ENCODE data around the gene LRRC9. TPM values are rescaled to one million over a fixed set of nuclear protein-coding genes. Genes with fewer than 3 reads are reported as not detected.
"Not testable (repeated sequence)": the region's sequence is repeated elsewhere in the genome, so short reads cannot be mapped to it uniquely, and the experiment has no call there.

LRRC9 gene
- polyA plus RNA-seq, 1 of the 3 experiments (the other 2 are of a cell fraction) = not detected

GRCh38 chr14:59942296-59942862, 22.4 kb downstream of the LRRC9 start:
- H3K9ac ChIP-seq; DNase-seq; H3K79me2 ChIP-seq (ENCODE audit: insufficient read depth); H3K4me3 ChIP-seq (ENCODE audit: low read depth in 2 of 2, low read length in 1 of 2); H3K27me3 ChIP-seq (ENCODE audit: insufficient read depth); POLR2A ChIA-PET; H2AFZ ChIP-seq (ENCODE audit: low read depth); H3K9me3 ChIP-seq; H3K4me1 ChIP-seq (ENCODE audit: control insufficient read depth in 1 of 2, insufficient read depth in 2 of 2, low read depth in 1 of 2, low read length in 1 of 2); H3K9me2 ChIP-seq; H3K36me3 ChIP-seq (replicated peaks in 1 of 2; ENCODE audit: control insufficient read depth in 1 of 2, insufficient read depth in 2 of 2, low read length in 1 of 2); H3K4me2 ChIP-seq; H3F3A ChIP-seq (replicated peaks; ENCODE audit: insufficient read depth); H4K20me1 ChIP-seq (ENCODE audit: insufficient read depth); CTCF ChIA-PET; H3K27ac ChIP-seq (ENCODE audit: low read depth in 2 of 2, low read length in 1 of 2): not testable (repeated sequence)
- WGBS (ENCODE audit: low lambda C conversion rate) = 53% methylated on average over 10 of the region's 10 CpGs

GRCh38 chr14:59944909-59945308, 25.0 kb downstream of the LRRC9 start:
- no peak for DNase-seq
- Histone ChIP-seq H3F3A (replicated peaks; ENCODE audit: insufficient read depth) (no peaks in the 10 kb centered on the region), H3K9ac (no peak overlapping the region), H2AFZ (ENCODE audit: low read depth) (no peak overlapping the region), H3K36me3 (replicated peaks in 1 of 2; ENCODE audit: control insufficient read depth in 1 of 2, insufficient read depth in 2 of 2, low read length in 1 of 2) (no peaks in the 10 kb centered on the region), H3K4me2 (no peak overlapping the region), H3K79me2 (ENCODE audit: insufficient read depth) (no peaks in the 10 kb centered on the region), H3K4me1 (ENCODE audit: control insufficient read depth in 1 of 2, insufficient read depth in 2 of 2, low read depth in 1 of 2, low read length in 1 of 2) (no peaks in the 10 kb centered on the region), H3K27ac (ENCODE audit: low read depth in 2 of 2, low read length in 1 of 2) (no peak overlapping the region), H3K27me3 (ENCODE audit: insufficient read depth) (no peaks in the 10 kb centered on the region; the same call in 1 of the 2 replicates), H3K9me2 (no peaks in the 10 kb centered on the region), H4K20me1 (ENCODE audit: insufficient read depth) (no peaks in the 10 kb centered on the region), H3K4me3 (ENCODE audit: low read depth in 2 of 2, low read length in 1 of 2) (no peak overlapping the region), H3K9me3 (no peaks in the 10 kb centered on the region)
- CTCF ChIA-PET = interaction anchor here (0.6 to 1.5 kb wide), 6 partner anchors 15 to 1770 kb away, joined by 3 to 8 read pairs (median 4); no protein-coding TSS in a partner anchor
- TF ChIP-seq CTCF (IDR thresholded peaks at IDR 0.05) = no peak
- no peak for TF ChIP-seq FOXJ3 (CRISPR knock-in tag; IDR thresholded peaks at IDR 0.05)
- no peak for TF ChIP-seq RXRA (IDR thresholded peaks at IDR 0.05; ENCODE audit: borderline replicate concordance, low read depth)
- no peak for TF ChIP-seq EZH2phosphoT487 (IDR thresholded peaks at IDR 0.05; ENCODE audit: borderline replicate concordance, low read depth)
- no peak for TF ChIP-seq MEF2A (IDR thresholded peaks at IDR 0.05; ENCODE audit: borderline replicate concordance, low read depth)
- no peak for TF ChIP-seq EP300 (IDR thresholded peaks at IDR 0.05; ENCODE audit: borderline replicate concordance in 1 of 2, low read depth in 1 of 2, low read length in 1 of 2)
- TF ChIP-seq NRF1 (IDR thresholded peaks at IDR 0.05; ENCODE audit: low read depth, low read length) = no peak
- no peak for TF ChIP-seq POLR2AphosphoS5 (IDR thresholded peaks at IDR 0.05; ENCODE audit: low read depth, low read length)
- TF ChIP-seq USF1 (IDR thresholded peaks at IDR 0.05; ENCODE audit: borderline replicate concordance, low read depth) = no peak
- TF ChIP-seq RAD21 (IDR thresholded peaks at IDR 0.05; ENCODE audit: low read length) = no peak
- TF ChIP-seq MXI1 (IDR thresholded peaks at IDR 0.05; ENCODE audit: low read depth, low read length) = no peak
- TF ChIP-seq JUND (IDR thresholded peaks at IDR 0.05) = no peak
- no peak for TF ChIP-seq NFIC (IDR thresholded peaks at IDR 0.05; ENCODE audit: borderline replicate concordance)
- no peak for TF ChIP-seq FOSL2 (IDR thresholded peaks at IDR 0.05; ENCODE audit: borderline replicate concordance, low read depth)
- POLR2A ChIA-PET = no interaction called here

- H3K4me3 ChIP-seq (ENCODE audit: low read depth in 2 of 2, low read length in 1 of 2); H3K9me3 ChIP-seq; H3K36me3 ChIP-seq (replicated peaks in 1 of 2; ENCODE audit: control insufficient read depth in 1 of 2, insufficient read depth in 2 of 2, low read length in 1 of 2); DNase-seq; H3K4me1 ChIP-seq (ENCODE audit: control insufficient read depth in 1 of 2, insufficient read depth in 2 of 2, low read depth in 1 of 2, low read length in 1 of 2); H3K27me3 ChIP-seq (ENCODE audit: insufficient read depth); H3K9ac ChIP-seq; H3K79me2 ChIP-seq (ENCODE audit: insufficient read depth); H4K20me1 ChIP-seq (ENCODE audit: insufficient read depth); H3K27ac ChIP-seq (ENCODE audit: low read depth in 2 of 2, low read length in 1 of 2); CTCF ChIA-PET; H3K9me2 ChIP-seq; POLR2A ChIA-PET; H2AFZ ChIP-seq (ENCODE audit: low read depth); H3K4me2 ChIP-seq; H3F3A ChIP-seq (replicated peaks; ENCODE audit: insufficient read depth): not testable (repeated sequence)
- 81% methylated on average over 18 of the region's 30 CpGs for WGBS (ENCODE audit: low lambda C conversion rate)
Observed at GRCh38 chr14:59952141-59952540, 32.2 kb downstream of the LRRC9 start.

GRCh38 chr14:59957890-59958289, 37.9 kb downstream of the LRRC9 start:
- CTCF ChIA-PET = interaction anchor here (0.8 kb wide), 1 partner anchor 609 kb away, joined by 3 read pairs; no protein-coding TSS in a partner anchor
- H3K9me2 ChIP-seq; H3K36me3 ChIP-seq (replicated peaks in 1 of 2; ENCODE audit: control insufficient read depth in 1 of 2, insufficient read depth in 2 of 2, low read length in 1 of 2); H4K20me1 ChIP-seq (ENCODE audit: insufficient read depth); POLR2A ChIA-PET; H3K4me2 ChIP-seq; H2AFZ ChIP-seq (ENCODE audit: low read depth); H3K9ac ChIP-seq; H3K4me1 ChIP-seq (ENCODE audit: control insufficient read depth in 1 of 2, insufficient read depth in 2 of 2, low read depth in 1 of 2, low read length in 1 of 2); H3K27me3 ChIP-seq (ENCODE audit: insufficient read depth); H3F3A ChIP-seq (replicated peaks; ENCODE audit: insufficient read depth); DNase-seq; H3K27ac ChIP-seq (ENCODE audit: low read depth in 2 of 2, low read length in 1 of 2); H3K4me3 ChIP-seq (ENCODE audit: low read depth in 2 of 2, low read length in 1 of 2); H3K9me3 ChIP-seq; H3K79me2 ChIP-seq (ENCODE audit: insufficient read depth): not testable (repeated sequence)
- 0% methylated on average over 1 of the region's 4 CpGs for WGBS (ENCODE audit: low lambda C conversion rate)

Data from SK-N-SH (cell line).